Thoracic aorta (tissue), 2 donors: Measurements from ENCODE around the gene UBE2QL1. TPM values are rescaled to one million over a fixed set of nuclear protein-coding genes. Genes with fewer than 3 reads are reported as not detected.

Source experiments
- ATAC-seq: fragments of 150-250 bp; one replicate; pipeline ENCODE4 v1.8.0; 2017; ENCODE audit warnings: low read depth; ENCODE audit not compliant: insufficient number of reproducible peaks, low FRiP score
- DNase-seq: peaks from one replicate; pipeline ENCODE4 v3.0.0-alpha.2; 2020; ENCODE audit warnings: low spot score
- H3K27ac ChIP-seq, 2 donors: fragments of 200-600 bp; sonication (generic); 1 replicate in 1 of 2; 2 replicates in 1 of 2; pipeline ENCODE4 v1.5.1; 2016; ENCODE audit warnings: mild to moderate bottlenecking in 2 of 2, moderate library complexity in 2 of 2
- H3K27me3 ChIP-seq: fragments of 200-600 bp; sonication (generic); replicated peaks from 2 replicates; pipeline ENCODE4 v1.6.0; 2016; ENCODE audit warnings: mild to moderate bottlenecking; ENCODE audit not compliant: insufficient read depth
- H3K36me3 ChIP-seq: fragments of 200-600 bp; sonication (generic); one replicate; pipeline ENCODE4 v1.5.1; 2016
- H3K4me1 ChIP-seq, 2 donors: fragments of 200-600 bp; sonication (generic); 1 replicate in 1 of 2; 2 replicates in 1 of 2; pipeline versions ENCODE4 v1.5.1 to v1.6.0; 2016; ENCODE audit warnings: low read depth in 2 of 2, mild to moderate bottlenecking in 1 of 2; ENCODE audit not compliant: control insufficient read depth in 1 of 2
- H3K4me3 ChIP-seq: fragments of 200-600 bp; sonication (generic); 2 replicates; pipeline ENCODE4 v1.5.1; 2016; ENCODE audit warnings: mild to moderate bottlenecking
- H3K9me3 ChIP-seq: fragments of 200-600 bp; sonication (generic); 2 replicates; pipeline ENCODE4 v1.5.1; 2016
- CTCF ChIP-seq: fragments of 200-600 bp; sonication (generic); IDR thresholded peaks from one replicate; pipeline ENCODE4 v1.5.1; 2019; ENCODE audit warnings: antibody characterized with exemption
- total RNA-seq, 2 donors: library from RNA; depleted of rRNA; stranded (reverse); fragments of >200 nt; gene quantifications; one replicate each; pipeline versions ENCODE4 v1.1.0 to v1.2.3, GENCODE V29; 2016

The UBE2QL1 gene
- total RNA-seq, 2 donors from 2014 or later = 3.2 to 3.5 TPM

GRCh38 chr5:6484446-6484845, 35.8 kb downstream of the UBE2QL1 start:
- no peak for ATAC-seq

GRCh38 chr5:6484899-6485298, 36.2 kb downstream of the UBE2QL1 start:
- Histone ChIP-seq H3K4me3 (no peak overlapping the region), H3K4me1 (peaks cover 5 to 17% of the 10 kb centered on the region in 2 donors), H3K27ac (no peak overlapping the region), H3K27me3 (no peaks in the 10 kb centered on the region), H3K36me3 (no peaks in the 10 kb centered on the region), H3K9me3 (no peaks in the 10 kb centered on the region)
- no peak for TF ChIP-seq CTCF
- DNase-seq = no peak
- no peak for ATAC-seq

More at GRCh38 chr5:6484446-6484845, 35.8 kb downstream of the UBE2QL1 start:
- Histone ChIP-seq H3K4me3 (no peak overlapping the region), H3K9me3 (no peaks in the 10 kb centered on the region), H3K27ac (no peak overlapping the region), H3K4me1 (peaks cover 5 to 17% of the 10 kb centered on the region in 2 donors), H3K27me3 (no peaks in the 10 kb centered on the region), H3K36me3 (no peaks in the 10 kb centered on the region)
- no peak for DNase-seq
- no peak for TF ChIP-seq CTCF

GRCh38 chr5:6485441-6485840, 36.8 kb downstream of the UBE2QL1 start:
- H3K4me1 ChIP-seq = peaks cover 5 to 17% of the 10 kb centered on the region in 2 donors
- no peak overlapping the region for H3K27ac ChIP-seq
- DNase-seq (no peak), ATAC-seq (no peak)
- no peaks in the 10 kb centered on the region for H3K9me3 ChIP-seq
- TF ChIP-seq CTCF = no peak
- no peak overlapping the region for H3K4me3 ChIP-seq
- H3K27me3 ChIP-seq = no peaks in the 10 kb centered on the region
- H3K36me3 ChIP-seq = no peaks in the 10 kb centered on the region

- Histone ChIP-seq H3K4me1 (peaks cover 5 to 17% of the 10 kb centered on the region in 2 donors), H3K36me3 (no peaks in the 10 kb centered on the region), H3K27ac (no peak overlapping the region), H3K27me3 (no peaks in the 10 kb centered on the region), H3K4me3 (no peak overlapping the region), H3K9me3 (no peaks in the 10 kb centered on the region)
- no peak for DNase-seq
- no peak for ATAC-seq
- TF ChIP-seq CTCF = no peak
These were observed 37.4 kb downstream of the UBE2QL1 start for GRCh38 chr5:6486074-6486473.

- H3K4me1 ChIP-seq = peaks cover 5 to 17% of the 10 kb centered on the region in 2 donors
- no peaks in the 10 kb centered on the region for H3K36me3 ChIP-seq
- H3K9me3 ChIP-seq = no peaks in the 10 kb centered on the region
- no peak overlapping the region for H3K27ac ChIP-seq
- DNase-seq (no peak), ATAC-seq (no peak)
- no peak overlapping the region for H3K4me3 ChIP-seq
- H3K27me3 ChIP-seq = no peaks in the 10 kb centered on the region
- no peak for TF ChIP-seq CTCF
These were observed 38.4 kb downstream of the UBE2QL1 start for GRCh38 chr5:6487081-6487480.
